ENCODE data around the gene FGD4.

Gene FGD4

DNA sequence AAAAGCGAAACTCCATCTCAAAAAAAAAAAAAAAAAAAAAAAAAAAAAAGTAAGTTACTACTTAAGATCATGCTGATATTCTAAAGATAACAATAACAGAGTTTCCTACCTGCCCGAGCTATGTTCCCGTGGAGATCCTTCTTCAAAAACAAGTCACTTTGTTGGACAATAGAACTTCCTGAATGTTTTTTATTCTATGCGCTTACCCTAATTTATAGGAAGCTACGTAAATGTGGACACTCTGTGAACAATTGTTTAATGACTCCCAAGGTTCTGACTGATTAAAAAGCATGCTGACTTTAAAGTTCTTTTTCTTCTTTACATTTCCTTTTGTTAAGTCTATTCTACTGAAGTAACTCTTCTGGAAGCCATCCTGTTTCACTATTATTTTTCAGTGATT lies 52.5 kb downstream of the FGD4 start:
- Histone ChIP-seq H3K27ac (replicated peaks) (no peak overlapping the region), H3K4me3 (replicated peaks; ENCODE audit: insufficient read depth, low read length) (no peak overlapping the region), H3K27me3 (ENCODE audit: insufficient read depth, poor library complexity, severe bottlenecking) (no peaks in the 10 kb centered on the region)
- DNase-seq (ENCODE audit: low read depth in 1 of 2, low spot score in 1 of 2), result no peak
- TF ChIP-seq SPI1 (IDR thresholded peaks at IDR 0.05; ENCODE audit: borderline replicate concordance, low read depth), result no peak
- TF ChIP-seq, protein P1, sequence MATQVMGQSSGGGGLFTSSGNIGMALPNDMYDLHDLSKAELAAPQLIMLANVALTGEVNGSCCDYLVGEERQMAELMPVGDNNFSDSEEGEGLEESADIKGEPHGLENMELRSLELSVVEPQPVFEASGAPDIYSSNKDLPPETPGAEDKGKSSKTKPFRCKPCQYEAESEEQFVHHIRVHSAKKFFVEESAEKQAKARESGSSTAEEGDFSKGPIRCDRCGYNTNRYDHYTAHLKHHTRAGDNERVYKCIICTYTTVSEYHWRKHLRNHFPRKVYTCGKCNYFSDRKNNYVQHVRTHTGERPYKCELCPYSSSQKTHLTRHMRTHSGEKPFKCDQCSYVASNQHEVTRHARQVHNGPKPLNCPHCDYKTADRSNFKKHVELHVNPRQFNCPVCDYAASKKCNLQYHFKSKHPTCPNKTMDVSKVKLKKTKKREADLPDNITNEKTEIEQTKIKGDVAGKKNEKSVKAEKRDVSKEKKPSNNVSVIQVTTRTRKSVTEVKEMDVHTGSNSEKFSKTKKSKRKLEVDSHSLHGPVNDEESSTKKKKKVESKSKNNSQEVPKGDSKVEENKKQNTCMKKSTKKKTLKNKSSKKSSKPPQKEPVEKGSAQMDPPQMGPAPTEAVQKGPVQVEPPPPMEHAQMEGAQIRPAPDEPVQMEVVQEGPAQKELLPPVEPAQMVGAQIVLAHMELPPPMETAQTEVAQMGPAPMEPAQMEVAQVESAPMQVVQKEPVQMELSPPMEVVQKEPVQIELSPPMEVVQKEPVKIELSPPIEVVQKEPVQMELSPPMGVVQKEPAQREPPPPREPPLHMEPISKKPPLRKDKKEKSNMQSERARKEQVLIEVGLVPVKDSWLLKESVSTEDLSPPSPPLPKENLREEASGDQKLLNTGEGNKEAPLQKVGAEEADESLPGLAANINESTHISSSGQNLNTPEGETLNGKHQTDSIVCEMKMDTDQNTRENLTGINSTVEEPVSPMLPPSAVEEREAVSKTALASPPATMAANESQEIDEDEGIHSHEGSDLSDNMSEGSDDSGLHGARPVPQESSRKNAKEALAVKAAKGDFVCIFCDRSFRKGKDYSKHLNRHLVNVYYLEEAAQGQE (IDR thresholded peaks at IDR 0.05; ENCODE audit: insufficient replicate concordance, low read depth), result no peak
- TF ChIP-seq GABPA (IDR thresholded peaks at IDR 0.05; ENCODE audit: low read depth), result no peak
- no peak for TF ChIP-seq CTCF (IDR thresholded peaks at IDR 0.05; ENCODE audit: insufficient read depth, low read length)
- TF ChIP-seq POLR2AphosphoS5 (IDR thresholded peaks at IDR 0.05; ENCODE audit: low read depth), result no peak

- H3K27me3 ChIP-seq (ENCODE audit: insufficient read depth, poor library complexity, severe bottlenecking), result no peaks in the 10 kb centered on the region
- DNase-seq (ENCODE audit: low read depth in 1 of 2, low spot score in 1 of 2), result no peak
- H3K4me3 ChIP-seq (replicated peaks; ENCODE audit: insufficient read depth, low read length), result no peak overlapping the region
- no peak overlapping the region for H3K27ac ChIP-seq (replicated peaks)
- TF ChIP-seq, protein P1 (IDR thresholded peaks at IDR 0.05; ENCODE audit: insufficient replicate concordance, low read depth), result no peak
- no peak for TF ChIP-seq CTCF (IDR thresholded peaks at IDR 0.05; ENCODE audit: insufficient read depth, low read length)
- no peak for TF ChIP-seq GABPA (IDR thresholded peaks at IDR 0.05; ENCODE audit: low read depth)
- no peak for TF ChIP-seq POLR2AphosphoS5 (IDR thresholded peaks at IDR 0.05; ENCODE audit: low read depth)
- TF ChIP-seq SPI1 (IDR thresholded peaks at IDR 0.05; ENCODE audit: borderline replicate concordance, low read depth), result no peak
These were observed 54.7 kb downstream of the FGD4 start for GRCh38 chr12:32454075-32454474.

- Histone ChIP-seq H3K27me3 (ENCODE audit: insufficient read depth, poor library complexity, severe bottlenecking) (no peaks in the 10 kb centered on the region), H3K27ac (replicated peaks) (no peak overlapping the region), H3K4me3 (replicated peaks; ENCODE audit: insufficient read depth, low read length) (no peak overlapping the region)
- DNase-seq (ENCODE audit: low read depth in 1 of 2, low spot score in 1 of 2), result no peak
- TF ChIP-seq, protein P1 (IDR thresholded peaks at IDR 0.05; ENCODE audit: insufficient replicate concordance, low read depth), result no peak
- TF ChIP-seq GABPA (IDR thresholded peaks at IDR 0.05; ENCODE audit: low read depth) (no peak), CTCF (IDR thresholded peaks at IDR 0.05; ENCODE audit: insufficient read depth, low read length) (no peak), SPI1 (IDR thresholded peaks at IDR 0.05; ENCODE audit: borderline replicate concordance, low read depth) (no peak), POLR2AphosphoS5 (IDR thresholded peaks at IDR 0.05; ENCODE audit: low read depth) (no peak)
These were observed 55.5 kb downstream of the FGD4 start for GRCh38 chr12:32454866-32455265.

Measured in HL-60 (cell line).